HG02642 (cell line): ENCODE data around the gene NUDT4.

Experiments
- ATAC-seq: cut with Tn5 transposase; IDR thresholded peaks from one replicate; pipeline ENCODE4 v1.9.1; 2021; ENCODE audit warnings: mild to moderate bottlenecking; ENCODE audit not compliant: unreplicated experiment, poor library complexity

The NUDT4 gene

DNA sequence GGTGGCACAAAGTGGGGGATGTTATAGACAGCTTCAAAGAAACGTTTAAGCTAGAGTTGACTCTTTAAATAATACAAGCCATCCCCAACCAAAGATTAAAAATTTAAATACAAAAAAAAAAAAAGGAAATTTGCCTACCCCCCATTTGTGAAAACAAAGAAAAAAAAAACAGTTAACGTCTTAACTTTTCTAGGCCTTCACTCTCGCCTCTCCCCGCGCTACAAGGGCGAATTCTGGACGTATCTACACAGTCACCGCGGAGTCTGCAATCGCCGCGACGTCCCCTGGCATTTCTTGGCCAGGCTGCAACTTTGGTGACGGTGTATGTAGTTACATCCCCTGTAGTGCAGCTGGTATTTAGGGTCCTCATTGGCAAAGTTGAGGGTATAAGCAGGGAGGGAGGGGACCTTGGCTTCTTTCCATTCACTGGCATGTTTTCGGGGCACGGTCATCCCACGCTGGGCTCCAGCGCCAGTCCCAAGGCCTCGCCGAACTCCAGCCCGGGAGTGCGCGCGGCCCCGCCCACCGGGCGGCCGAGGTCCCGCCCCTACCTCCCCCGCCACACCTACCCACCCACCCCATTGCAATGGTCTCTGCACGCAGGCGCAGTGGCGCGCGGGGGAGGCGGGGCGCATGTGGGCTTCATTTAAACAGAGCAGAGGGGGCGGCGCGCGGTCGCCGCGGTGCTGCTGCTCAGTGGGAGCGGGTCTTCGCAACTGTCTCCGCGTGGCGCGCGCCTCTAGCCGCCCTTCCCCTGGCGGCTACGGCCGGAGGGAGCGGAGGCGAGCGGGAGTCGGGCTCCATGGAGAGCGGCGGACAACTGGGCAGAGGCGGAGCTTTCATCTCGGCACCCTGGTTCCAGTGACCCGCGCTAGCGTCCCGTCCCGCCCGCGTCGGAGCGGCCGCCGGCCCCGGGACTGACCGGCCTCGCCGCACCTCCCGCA lies at the start of gene NUDT4:
Gene NUDT4 (plus strand): TSS at position 674 of the 944 bp plus-strand sequence. CDS start 398 bp downstream, outside the sequence.
- ATAC-seq: peak; percentile 78

DNA sequence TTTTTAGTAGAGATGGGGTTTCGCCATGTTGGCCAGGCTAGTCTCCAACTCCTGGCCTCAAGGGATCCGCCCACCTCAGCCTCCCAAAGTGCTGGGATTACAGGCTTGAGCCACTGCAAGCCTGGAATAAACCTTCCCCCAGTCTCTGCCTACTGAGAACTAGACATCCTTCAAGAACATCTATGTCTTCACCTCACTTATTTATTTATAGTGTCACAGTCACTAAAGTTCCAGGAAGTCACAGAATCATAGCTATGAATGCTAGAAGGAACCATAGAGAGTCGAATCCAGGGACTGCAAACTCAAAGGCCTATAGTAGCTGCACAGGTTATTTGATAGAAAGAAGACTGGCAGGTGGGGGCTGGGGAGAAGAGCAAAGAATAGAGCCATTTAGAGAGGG lies 44.7 kb upstream of the NUDT4 start:
- ATAC-seq: no peak

DNA sequence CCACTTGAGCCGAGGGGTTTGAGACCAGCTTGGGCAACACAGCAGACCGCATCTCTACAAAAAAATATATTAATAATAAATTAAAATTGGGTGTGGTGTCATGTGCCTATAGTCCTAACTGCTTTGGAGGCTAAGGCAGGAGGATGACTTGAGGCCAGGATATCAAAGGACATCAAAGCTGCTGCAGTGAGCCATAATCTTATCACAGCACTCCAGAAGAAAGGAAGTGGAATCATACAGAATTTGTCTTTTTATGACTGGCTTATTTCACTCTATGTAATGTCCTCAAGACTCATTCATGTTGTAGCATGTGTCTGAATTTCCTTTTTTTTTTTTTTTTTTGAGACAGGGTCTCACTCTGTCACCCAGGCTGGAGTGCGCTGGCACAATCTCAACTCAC lies 43.9 kb upstream of the NUDT4 start:
- no peak for ATAC-seq

DNA sequence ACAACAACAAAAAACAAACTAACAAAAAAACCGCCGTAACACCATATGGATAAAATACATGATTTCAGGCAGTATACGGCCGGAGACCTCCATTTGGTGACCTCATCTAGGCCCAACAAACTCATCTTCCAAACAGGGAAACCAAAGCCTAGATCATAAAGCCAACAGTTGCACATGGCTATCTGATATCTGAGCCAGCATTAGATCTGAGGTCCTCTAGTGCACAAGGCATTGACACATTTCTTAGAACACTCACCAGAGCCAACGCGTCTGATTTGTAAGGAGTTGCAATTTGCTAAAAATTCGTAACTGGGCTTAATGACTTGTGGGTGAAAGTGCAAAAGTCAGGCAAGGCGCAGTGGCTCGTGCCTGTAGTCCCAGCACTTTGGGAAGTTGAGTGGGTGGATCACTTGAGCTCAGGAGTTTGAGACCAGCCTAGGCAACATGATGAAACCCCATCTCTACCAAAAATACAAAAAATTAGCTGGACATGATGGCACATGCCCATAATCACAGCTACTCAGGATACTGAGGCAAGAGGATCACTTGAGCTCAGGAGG lies 42.0 kb upstream of the NUDT4 start:
- ATAC-seq: no peak

DNA sequence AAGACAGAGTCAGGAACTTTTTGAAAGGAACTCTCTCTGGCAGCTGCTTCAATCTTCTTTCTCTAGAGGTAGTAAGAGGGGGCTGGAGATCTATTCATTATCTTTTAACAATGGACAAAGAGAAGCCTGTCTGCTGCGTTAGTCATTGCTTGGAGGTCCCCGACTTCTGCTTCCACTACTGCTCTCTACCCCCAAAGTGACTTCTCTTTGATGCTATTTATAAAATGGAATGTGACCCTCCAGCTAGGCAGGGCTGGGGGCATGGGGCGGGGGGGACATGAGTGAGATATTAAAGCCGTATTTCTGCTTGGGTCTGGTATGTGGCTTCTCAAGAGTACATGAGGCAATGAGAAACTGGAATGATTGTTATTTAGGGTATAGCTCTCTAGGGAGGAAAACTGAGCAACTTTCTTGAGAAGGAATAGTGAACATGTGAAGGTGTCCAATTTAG lies 41.4 kb upstream of the NUDT4 start:
- ATAC-seq: no peak

DNA sequence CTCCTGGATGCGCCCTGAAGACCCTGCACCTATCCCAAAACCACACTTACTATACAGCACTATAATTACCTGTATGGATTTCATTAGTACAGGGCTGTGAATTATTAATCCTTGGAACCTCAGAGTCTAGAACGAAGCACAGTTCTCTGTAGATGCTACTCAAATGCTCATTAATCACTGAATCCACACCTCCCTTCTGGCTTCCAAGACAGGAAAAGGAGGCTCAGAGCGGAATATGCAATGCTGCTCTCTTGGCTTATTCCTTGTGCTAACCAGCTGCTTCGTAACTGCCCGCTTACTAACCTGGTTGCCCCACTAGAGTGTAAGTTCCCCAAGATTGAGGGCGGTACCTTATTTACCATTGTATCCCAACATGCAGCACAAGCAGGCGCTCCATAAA lies 39.1 kb upstream of the NUDT4 start:
- no peak for ATAC-seq

DNA sequence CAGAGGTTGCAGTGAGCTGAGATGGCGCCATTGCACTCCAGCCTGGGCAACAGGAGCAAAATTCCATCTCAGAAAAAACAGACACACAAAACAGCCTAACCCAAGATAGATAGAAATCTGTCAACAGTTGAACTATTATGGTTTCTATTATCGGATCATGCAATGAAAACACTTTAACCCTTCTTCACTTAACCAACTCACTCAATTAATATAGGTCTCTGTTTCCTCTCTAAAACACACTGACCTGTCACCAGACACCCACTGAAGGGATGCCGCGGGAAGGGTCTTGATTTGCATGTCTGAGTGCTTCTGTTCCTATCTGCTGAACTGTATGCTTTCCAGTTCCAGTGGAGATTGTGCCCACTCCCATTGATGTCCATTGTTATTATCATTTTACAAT lies 38.0 kb upstream of the NUDT4 start:
- no peak for ATAC-seq

DNA sequence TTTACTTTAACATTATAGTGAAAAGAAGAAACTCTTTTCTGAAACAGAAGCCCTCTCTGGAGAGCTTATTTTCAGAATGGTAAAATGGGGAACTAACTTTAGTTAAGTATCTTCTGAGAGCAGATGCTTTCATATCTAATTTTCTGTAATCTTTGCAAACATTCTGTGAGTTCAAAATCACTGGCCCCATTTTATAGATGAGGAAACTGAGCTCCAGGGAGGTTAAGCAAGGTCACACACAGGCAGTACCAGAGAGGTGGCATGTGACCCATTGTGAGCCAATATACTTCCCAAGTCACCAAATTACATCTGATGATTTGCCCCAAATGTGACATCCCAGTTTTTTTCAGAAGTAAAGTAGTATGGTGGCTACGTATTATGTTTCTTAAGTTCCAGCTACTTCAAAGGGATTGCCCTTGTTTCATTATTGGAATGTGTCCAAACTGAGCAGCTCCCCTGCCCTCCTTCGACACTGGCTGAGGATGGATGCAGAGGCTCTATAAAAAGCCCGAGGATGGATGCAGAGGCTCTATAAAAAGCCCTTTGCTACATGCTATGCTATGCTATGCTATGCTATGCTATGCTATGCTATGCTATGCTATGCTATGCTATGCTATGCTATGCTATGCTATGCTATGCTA lies 36.2 kb upstream of the NUDT4 start:
- ATAC-seq: no peak

DNA sequence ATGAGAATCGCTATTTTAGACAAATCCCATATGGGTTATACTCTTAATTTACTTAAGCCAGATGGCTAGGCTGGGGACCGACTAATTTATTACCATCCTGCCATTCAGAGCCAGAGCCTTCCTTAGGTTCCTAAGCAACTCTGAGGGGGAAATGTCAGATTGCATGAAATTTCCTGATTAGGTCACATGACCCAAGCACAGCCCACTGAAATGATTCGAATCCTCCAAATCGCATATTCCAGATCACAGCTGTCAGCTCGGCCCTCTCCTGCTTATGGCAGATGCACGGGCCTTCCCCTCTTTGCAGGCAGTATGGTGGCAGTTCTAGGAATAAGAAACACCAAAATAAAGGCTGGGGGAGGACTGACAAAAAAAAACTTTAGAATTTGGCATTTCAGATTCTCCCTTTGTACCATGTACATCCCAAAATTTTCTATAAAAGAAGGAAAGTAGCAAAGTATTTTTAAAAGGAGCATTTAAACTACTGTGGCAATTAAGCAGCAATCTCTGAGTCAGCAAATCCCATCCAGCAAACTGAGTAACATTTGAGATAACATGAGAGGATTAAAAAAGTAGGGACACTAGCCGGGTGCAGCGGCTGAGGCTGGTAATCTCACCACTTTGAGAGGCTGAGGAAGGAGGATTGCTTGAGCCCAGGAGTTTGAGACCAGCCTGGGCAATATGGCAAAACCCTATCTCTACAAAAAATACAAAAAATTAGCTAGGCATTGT lies 30.5 kb upstream of the NUDT4 start:
- no peak for ATAC-seq

DNA sequence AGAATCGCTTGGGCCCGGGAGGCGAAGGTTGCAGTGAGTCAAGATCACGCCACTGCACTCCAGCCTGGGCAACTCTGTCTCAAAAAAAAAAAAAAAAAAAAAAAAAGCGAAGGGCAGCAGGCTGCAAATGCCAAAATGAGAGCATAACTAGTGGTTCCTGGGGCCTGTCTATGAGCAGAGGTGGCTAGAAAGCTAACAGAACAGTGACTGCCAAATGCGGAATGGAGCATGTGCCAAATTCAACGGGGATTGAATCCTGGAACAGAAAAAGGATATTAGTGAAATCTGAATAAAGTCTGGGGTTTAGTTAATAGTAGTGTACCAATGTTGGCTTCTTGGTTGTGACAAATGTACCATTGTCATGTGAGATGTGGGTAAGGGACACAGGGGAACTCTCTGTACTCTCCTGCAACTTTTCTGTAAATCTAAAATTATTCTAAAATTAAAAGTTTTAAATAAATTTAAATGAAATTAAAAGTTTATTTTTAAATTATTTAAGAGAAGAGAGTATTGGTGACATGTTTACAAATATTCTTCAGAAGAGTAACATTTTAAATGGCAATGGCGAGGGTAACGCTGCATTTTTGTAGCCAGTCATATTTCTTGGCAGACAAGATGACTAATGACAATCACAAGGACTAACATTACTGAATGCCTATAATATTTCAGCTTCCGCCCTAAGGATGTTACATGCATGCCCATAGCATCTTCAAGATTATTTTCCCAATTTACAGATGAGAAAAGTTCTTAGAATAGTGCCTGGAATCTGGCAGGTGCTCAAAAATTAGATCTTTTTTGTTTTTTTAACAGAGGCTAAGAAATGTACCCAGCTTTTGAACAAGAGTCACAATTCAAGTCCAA lies 28.9 kb upstream of the NUDT4 start:
- no peak for ATAC-seq

DNA sequence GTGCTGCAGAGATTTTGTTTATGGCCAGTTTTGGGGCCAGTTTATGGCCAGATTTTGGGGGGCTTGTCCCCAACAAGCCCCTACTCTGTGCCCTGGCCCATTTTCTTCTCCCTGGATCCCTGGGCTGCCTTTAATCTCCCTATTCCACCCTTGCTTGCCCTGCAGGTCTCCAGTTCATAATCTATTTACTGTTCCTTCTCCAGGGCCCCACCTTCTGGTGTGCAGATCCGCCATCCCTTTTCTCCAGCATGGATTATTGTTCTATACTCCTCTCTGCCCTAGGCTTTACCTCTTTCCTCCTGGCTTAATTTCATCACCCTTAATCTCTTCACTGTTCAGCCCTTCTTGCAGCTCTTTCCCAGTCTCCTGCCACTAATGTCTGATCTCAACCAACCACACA lies 26.0 kb upstream of the NUDT4 start:
- ATAC-seq: no peak

DNA sequence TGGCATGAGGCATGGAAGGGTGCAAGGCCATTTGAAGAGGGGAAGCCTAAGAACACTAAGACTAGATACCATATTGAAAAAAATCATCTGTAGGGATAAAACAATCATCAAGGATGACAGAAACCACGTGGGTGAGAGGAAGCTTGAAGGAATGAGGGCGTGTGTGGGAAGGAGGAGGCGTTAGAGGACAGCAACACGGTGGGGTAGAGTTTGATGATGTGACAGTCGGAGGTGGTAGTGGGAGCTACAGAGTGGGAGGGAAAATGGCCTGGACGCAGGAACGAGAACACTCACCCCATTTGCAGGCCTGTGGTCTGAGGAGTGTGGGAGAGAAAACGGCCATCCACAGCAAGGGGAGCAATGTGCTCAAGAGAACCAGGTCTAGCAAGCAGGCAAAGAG lies 25.4 kb upstream of the NUDT4 start:
- ATAC-seq: no peak

DNA sequence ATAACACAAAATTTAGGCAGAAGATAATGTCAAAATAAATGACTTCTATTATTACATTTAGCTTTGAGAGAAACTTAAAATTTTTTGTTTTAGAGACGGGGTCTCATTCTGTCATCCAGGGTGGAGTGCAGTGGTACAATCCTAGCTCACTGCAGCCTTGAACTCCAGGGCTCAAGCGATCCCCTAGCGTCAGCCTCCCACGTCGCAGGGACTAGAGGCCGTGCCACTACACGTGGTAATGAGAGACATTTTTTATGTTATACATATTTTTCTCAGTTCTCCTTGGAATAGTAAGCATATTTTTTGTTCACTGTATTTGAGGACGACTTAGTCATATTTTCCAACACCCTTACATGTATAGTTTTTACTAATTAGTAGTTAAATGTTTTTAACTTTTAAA lies 21.5 kb upstream of the NUDT4 start:
- no peak for ATAC-seq

DNA sequence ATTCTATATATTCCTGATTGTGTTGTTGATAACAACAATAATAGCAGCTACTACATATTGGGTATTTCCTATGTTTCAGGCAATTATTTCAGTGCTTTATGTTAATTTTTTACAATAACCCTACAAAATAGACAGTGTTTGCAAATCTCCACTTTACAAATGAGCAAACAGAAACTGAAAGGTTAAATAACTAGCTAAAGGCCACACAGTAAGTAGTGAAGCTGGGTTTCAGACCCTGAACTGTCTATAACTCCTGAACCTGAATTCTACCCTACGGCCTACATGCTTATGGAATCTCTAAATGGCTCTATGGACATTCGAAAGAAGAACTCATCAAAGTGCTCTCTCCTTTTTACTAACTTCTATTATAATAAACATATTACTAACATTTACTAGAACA lies 19.7 kb upstream of the NUDT4 start:
- peak; percentile 86 for ATAC-seq

DNA sequence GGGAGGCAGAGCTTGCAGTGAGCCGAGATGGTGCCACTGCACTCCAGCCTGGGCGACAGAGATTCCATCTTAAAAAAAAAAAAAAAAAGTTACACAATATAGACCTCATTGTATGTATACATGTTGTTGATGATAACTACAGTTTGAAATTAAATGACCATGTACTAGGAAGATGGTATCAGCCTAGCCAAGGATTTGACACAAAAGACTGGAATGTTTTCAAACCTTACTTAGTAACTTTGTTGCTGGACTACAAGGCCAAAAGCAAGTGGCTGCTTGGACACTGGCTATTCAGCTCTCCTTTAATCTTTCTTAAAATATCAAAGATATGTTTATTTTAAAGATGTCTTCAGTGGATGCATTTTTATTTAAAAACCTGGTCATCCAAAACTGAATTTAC lies 18.9 kb upstream of the NUDT4 start:
- ATAC-seq: no peak

DNA sequence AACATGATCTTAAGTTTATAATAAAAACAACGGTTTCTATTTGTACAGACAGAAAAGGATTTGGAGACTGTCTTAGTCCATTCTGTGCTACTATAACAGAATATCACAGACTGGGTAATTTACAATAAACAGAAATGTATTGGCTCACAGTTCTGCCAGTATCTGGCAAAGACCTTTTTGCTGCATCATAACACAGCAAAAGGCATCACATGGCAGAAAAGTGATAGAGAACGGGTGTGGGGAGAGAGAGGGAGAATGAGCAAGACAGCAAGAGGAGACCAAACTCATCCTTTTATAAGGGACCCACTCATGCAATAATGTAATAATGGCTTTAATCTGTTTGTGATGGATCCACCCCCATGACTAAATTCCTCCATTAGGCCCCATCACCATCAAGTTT lies 17.0 kb upstream of the NUDT4 start:
- no peak for ATAC-seq

DNA sequence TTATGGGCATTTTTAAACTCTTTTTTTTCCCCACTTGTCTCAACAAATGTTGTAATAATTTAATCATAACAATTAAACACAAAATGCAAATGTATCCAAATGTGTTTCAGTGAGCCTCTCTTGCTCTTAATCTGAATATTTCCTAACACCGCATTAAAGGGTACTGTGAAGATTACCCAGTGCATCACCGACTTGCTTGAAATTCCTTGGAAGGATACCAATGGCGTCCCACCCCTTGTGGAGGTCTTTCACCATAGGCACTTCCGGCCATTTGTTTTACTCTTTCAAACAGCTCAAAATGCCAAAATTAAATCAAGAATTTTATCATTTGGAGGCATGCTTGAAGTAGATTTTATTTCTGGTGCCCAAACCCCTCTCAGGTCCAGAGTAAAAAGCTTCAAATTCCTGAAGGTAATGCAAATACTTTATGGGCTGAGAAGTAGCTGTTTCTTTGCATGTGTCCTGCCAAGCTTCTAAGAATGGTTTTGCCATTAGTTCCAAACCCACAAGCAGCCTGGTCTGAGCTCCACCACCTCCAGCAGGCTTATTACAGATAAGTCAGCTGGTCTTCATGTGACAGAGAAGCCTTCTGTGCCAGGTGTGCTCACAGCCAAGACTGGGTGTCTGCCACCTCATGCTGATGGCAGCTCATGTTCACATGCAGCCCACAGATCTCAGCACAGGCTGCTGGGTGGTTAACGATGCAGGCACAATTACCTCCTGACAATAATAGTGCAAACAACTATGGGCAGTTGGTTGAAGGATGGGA lies 16.4 kb upstream of the NUDT4 start:
- no peak for ATAC-seq

DNA sequence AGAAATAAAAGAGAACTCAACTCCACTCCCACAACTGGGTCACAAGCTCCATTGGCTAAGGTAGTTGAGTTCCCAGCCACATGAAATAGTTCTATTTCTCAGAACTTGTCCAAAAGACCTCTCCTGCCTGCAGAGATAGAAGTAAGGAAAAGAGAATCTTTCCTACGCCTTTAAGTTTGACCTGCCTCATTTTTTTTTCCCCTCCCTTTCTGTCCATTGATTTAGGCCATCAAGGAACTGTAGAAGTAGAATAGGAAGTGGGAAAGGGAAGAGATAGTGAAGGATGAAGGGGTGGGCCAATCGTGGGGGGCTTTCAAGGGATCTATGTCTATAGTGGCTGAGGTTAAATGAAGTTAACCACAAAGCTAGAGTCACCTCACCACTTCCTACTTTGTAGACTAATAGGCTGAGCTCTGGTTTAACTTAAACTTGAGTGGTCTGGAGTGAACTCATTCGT lies 13.9 kb upstream of the NUDT4 start:
- ATAC-seq: peak; percentile 47
